Fibroblast of gingiva (primary cell): ENCODE data around the gene ERFL.
A peak's percentile ranks its signal among the peaks of the same experiment; 100 is the strongest.
"Not testable (repeated sequence)": the region's sequence is repeated elsewhere in the genome, so short reads cannot be mapped to it uniquely, and the experiment has no call there.

Experiments used
- DNase-seq: peaks from one replicate; pipeline ENCODE4 v3.0.0-alpha.2; 2011; ENCODE audit warnings: low read depth

ERFL gene

DNA sequence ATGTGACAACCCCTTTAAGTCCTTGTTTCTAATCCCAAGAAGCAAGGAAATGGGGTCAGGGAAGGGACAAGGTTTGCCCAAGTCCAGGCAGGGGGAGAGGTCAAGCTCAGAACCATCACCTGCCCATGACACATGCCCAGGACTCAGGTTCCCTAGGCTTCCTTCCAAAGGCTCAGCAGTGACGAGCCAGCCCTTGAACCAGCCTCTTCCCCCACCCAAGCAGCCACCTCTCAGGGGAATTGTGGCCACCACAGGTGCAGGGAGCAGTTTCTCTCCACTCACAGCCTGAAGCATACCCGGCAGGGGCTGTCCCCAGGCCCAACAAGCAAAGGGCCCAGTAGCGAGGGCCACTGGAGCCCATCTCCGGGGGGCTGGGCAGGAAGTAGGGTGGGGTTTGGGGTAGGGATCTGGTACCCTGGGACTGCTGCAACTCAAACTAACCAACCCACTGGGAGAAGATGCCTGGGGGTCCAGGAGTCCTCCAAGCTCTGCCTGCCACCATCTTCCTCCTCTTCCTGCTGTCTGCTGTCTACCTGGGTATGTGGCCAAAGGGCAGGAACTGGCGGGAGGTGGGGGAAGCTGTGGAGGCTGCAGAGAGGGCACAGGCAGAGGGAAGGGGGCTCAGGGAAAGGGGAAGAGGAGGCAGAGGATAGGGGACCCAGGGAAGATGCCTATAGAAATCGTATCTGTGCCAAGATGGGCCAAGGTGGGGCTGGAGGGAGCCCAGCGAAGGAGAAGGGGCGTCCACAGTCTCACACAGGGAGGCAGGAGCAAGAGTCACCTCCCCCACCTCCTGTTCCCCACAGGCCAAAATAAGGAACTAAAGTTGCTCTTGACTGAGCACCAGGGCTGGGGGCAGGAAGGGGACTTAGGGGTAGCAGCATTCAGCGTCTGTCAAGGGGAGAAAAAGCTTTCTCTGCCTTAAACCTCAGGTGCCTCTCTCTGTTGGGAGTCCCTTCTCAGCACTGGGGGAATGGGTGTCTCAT lies 51.1 kb downstream of the ERFL start, which contains the start of gene CD79A:
Gene CD79A, plus strand, starts transcription at position 433 of the 986 bp plus-strand sequence. Its CDS starts 26 bp downstream, at position 459.
- DNase-seq, result no peak

DNA sequence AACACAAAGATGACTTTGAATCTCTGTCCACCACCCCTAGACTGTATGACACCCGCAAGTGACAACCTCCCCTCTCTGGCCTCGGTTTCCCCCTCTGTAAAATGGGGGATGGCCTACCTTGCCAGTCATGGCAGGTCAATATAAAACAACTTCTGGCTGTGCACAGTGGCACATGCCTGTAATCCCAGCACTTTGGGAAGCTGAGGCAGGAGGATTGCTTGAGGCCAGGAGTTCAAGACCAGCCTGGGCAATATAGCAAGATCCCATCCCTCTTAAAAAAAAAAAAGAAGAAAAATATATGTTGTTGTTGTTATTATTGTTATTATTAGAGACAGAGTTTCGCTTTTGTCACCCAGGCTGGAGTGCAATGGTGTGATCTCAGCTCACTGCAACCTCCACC lies 52.3 kb downstream of the ERFL start:
- not testable (repeated sequence) for DNase-seq

DNA sequence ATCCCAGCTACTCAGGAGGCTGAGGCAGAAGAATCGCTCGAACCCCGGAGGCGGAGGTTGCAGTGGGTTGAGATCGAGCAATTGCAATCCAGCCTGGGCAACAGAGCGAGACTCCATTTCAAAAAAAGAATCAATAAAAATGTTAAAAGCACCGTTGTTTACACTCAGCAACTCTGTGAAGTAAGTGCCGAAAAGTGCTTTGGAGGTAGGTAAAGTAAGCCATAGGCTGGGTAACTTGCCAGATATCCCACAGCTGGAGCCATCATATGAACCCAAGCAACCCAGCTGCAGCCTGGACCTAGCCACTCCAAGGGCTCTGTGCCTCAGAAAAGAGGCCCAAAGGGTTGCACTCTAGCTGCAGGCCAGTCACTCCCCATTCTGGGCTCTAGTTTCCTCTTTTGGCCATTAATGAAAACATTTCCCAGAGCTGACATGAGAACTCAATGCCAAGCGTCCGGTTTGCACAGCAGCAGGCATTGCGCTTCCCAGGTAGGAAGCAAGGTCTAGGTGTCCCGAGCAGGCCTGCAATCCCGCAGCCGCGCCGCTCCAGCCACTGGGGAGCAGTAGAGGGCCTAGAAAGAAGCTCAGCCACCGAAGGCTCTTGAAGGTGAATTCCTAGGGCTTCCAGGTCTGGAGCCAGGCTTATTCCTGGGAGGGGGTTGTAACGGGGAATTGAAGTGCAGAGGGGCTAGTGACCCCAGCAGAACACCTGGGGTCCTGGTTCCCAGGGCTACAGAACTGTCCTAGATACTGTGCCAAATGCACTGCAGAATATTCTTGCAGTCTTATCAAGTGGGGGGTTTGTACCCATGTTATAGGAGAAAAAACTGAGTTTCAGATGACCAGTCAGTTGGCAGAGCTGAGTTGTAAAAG lies 55.2 kb downstream of the ERFL start:
- DNase-seq, result peak; percentile 39

- no peak for DNase-seq
Measured at GRCh38 chr19:41872384-41872774, 55.9 kb downstream of the ERFL start.

DNA sequence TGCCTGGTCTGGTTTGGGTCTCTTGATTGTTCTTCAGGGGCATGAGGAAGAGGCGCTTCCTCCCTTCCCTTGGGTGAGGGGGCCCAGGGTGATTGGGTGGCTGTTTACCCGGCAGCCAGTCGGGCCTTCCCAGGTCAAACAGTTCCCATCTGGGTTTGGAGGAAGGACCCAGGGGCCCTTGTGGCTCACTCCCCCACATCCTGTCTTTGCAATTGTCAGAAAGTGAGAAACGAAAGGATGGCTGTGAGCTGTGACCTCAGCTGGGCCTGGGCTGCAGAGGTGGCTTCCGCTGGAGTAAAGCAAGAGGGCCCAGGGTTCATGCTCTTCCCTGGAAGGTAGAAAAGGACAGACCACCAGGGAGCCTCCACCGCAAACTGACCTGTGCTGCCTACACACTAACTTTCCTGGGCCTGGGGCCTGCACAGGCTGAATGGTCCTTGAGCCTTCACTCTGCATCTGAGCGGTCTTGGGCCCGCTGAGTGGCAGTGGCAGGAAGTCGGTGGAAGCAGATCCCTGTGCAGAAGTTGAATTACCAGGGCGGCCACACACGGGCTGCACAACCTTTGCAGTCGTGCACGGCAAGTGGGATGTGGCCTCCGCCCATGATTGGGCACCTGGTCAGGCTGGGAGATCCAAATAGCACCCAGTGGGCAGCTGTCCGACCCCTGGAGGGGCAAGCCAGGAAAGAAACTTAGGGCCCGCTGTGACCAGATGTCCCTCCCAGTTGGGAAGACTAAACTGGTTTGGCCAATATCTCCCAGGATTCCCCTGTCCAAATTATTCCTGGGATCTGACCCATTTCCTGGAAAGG lies 56.5 kb downstream of the ERFL start:
- DNase-seq, result no peak

GRCh38 chr19:41870401-41870873 lies 57.8 kb downstream of the ERFL start:
- peak; percentile 33 for DNase-seq

- no peak for DNase-seq
Measured at GRCh38 chr19:41869374-41869955, 58.8 kb downstream of the ERFL start.

DNA sequence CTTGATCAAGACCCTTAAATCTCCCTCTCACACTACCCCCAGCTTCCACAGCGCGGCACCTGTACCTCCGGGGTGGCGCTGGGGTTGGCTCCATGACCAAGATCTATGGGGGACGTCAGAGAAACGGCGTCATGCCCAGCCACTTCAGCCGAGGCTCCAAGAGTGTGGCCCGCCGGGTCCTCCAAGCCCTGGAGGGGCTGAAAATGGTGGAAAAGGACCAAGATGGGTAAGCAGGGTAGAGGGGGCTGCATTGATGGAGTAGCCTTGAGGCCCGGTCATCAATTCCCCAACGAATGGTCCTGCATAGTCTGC lies 59.3 kb downstream of the ERFL start:
- DNase-seq, result no peak

- DNase-seq, result no peak
Measured at GRCh38 chr19:41868120-41868988, 59.9 kb downstream of the ERFL start.

DNA sequence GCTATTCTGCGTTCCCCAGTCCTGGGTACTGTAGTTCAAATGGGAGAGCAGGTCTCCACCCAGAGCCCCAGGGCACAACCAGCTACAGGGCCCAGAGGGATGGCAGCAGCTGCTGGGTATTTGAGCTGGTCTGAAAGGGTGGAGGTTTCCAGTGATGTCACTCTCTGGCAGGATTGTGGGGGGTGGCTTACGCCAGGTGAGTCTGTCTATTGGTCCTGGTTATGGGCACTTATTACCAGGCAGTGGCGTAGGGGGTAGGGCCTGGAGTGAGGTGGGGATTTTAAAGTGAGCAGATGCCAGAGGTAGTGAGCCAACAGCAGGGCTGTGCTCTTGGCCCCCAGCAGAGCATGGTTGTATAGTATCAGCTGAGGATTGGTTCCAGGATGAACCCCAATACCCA lies 62.0 kb downstream of the ERFL start:
- DNase-seq, result no peak

- no peak for DNase-seq
Measured at GRCh38 chr19:41864374-41864773, 63.9 kb downstream of the ERFL start.

DNA sequence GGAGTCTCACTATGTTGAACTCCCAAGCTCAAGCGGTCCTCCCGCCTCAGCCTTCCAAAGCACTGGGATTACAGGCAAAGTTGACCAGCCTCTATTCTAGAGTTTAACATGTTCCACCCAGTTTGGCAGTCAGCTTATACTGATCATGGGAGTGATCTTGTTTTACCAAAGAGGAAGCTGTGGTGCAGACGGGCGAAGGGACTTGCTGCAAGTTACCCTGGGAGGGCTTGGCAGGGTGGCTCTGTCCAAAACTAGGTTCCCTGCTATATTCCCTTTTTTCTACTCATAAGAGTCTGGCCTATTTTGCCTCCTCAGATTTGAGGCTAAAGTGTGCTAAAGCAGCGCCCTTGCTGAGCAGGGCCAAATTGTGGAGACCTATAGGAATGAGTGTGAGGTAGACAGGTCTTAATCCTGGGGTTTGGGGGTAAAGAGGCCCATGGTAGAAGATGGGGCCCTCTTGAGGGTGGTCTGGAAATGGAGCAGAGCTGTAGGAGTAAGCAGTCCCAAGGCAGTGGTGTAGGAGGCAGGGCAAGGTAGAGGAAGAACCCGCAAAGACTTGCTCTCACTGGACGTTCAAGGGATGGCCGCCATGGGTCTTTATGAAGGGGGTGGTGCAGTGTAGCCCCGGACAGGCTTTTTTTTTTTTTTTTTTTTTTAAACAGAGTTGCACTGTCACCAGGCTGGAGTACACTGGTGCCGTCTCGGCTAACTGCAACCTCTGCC lies 64.9 kb downstream of the ERFL start:
- no peak for DNase-seq

DNA sequence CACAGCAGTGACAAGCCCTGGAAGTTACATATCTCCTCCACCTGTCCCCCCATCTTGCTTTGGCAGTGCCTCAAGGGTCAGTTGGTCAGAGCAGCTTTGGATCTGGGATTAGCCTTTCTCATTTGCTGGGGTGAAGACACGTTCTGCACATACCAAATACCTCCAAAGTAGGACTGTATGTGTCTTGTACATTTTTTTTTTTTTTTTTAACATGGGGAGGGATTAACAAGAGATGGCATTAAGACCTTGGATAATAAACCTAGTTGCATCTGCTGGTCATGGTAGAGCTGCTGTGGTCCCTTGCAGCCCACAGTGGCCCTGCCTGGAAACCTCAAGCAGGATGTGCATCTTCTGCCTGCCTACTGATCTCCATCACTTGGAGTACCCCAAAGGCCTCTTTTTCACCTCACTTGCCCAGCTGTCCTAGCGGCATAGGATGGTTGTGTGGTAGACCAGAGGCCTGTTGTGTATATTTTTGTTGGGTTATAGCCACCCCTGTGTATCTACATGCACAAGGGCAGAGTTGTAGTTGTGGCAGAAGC lies 65.7 kb downstream of the ERFL start:
- no peak for DNase-seq

DNA sequence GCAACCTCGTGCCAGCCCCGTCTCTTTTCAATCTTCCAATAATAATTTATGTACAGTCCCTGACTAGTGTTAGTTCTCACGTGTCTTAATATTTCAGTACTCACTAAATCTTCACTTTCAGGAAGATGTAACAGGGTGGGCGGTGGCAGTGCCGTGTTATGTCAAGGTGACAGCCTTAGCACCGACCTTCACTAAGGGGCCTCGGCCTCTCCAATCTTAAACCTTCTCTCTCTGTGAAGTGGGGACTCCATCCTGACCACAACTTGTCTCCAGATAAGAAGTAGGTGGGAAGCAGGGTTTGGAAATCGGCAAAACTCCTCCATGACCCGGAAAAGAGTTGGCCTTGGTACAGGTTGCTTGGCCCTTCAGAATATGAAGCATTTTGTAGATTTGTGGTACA lies 66.4 kb downstream of the ERFL start:
- DNase-seq, result no peak

GRCh38 chr19:41861116-41861768 lies 67.0 kb downstream of the ERFL start:
- no peak for DNase-seq

DNA sequence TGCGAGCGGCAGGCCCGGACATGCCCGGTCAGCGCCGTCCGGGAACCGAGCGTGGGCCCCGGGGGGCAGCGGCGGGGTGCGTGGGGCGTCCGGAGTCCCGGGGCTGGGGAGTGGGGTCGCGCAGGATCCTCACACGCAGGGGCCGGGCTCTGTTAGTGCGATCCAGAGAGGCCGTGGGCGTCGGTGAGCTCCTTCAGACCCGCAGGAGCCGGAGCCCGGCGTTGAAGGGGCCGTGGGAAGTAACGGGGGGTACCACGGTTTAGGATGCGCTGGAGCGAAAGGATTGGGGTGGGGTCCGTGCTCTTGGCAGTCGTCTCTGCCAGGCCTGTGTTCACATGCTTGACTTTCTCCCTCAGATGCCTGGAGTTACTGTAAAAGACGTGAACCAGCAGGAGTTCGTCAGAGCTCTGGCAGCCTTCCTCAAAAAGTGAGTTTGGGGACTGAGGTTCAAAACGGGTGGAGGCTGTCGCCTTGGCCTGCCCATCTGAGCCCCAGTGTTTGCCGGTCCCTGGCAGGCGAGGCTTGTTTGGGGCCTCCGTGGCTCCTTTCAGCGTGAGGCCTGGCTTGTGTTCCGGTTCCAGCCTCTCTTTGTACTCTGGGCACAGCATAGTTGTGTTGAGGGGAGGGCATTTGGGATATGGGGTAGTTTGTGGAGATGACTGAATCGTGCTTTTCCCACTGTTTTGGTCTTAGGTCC lies 67.7 kb downstream of the ERFL start:
- DNase-seq, result peak; percentile 21

- peak; percentile 98 for DNase-seq
Measured at GRCh38 chr19:41859618-41860418, 68.4 kb downstream of the ERFL start, which contains the start of gene RPS19. Gene RPS19 (plus strand): TSS chr19:41860255. CDS start chr19:41860775, 520 bp downstream.
